SK-N-MC (cell line): ENCODE results near the gene LRP1-AS.

Source experiments
- EZH2 ChIP-seq: fragments of 200-600 bp; sonication (generic); IDR thresholded peaks from one replicate; pipeline ENCODE4 v1.6.1; 2017; ENCODE audit warnings: antibody characterized with exemption
- FOXP2 ChIP-seq: optimal IDR thresholded peaks from 2 replicates; pipeline ENCODE3; 2011; ENCODE audit warnings: mild to moderate bottlenecking, moderate library complexity; ENCODE audit not compliant: insufficient read depth; ENCODE audit errors: extremely low read length, control extremely low read depth
- POLR2AphosphoS5 ChIP-seq: IDR thresholded peaks from 2 replicates; pipeline ENCODE4 v1.6.1; 2012; ENCODE audit warnings: mild to moderate bottlenecking, low read depth, low read length, borderline replicate concordance

GRCh38 chr12:57160040-57160439 is 12.6 kb upstream of the LRP1-AS start:
- TF ChIP-seq EZH2 (no peak), POLR2AphosphoS5 (no peak), FOXP2 (no peak)
